ENCODE data around the gene APCDD1.

APCDD1 gene

GRCh38 chr18:10453806-10454680, at the start of gene APCDD1:
Gene APCDD1, plus strand, starts transcription at chr18:10454635. Its CDS starts 347 bp downstream, at chr18:10454982.
- DNase-seq, result no peak

DNA sequence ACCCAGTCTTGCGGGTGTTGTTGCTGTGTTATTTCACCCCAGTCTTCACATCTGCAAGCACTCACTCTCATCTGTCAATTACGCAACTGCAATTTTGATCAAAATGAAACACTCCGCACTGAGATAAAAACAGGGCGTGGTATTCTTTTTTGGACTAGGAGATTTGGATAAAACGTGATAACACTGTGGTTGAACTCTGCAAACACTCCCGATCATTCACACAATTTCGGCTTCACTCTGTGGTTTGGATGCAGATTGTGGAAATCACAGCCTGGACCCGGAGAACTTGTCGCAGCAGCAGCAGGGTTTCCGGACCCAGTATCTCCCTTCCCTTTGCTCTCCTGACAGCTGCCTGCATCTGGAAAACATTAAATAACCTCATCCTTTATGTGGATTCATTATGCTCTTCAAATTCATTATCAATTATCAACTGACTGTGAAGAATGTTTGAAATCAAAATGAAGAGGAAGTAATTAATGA, 49.4 kb upstream of the APCDD1 start:
- no peak for DNase-seq

DNA sequence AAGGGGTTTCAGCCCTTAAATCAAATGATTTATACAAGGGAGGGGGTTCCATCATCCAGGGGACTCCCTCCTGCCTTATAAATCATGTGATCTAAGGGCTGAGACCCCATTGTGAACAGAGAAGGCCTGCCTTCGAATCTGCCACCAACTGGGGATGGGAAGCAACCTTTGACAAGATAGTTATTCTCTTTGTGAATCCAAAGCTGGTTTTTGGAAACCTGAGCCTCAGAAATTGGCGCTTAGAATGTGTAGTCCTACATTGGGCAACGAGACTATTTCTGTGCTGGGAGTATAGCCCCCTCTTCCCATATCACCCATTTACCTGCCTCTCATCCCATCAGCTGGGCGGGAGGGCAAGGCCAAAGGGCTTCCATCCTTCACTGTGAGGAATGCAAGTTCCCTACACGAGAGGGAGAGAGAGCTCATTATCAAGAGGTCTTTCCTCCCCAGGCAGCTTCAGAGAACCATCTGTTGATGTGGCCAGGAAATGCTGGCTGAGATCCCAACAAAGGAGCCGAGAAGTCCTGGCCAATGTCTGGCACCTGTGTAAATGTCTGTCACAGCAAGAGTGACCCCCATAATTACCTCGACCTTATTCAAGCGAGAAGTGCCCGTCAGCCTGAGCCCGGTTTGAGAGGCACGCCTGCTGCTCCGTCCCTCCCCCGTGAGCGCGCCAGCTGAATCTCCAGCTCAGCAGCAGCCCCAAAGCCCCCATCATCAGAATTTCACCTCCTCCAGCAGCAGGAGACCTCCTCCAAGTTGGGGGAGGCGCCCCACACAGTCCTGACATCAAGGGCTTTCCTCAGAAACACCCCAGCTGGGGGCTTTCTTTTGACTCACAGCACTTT, 48.4 kb upstream of the APCDD1 start:
- DNase-seq, result no peak

- no peak for DNase-seq
These were observed 46.3 kb upstream of the APCDD1 start for GRCh38 chr18:10408131-10408530.

DNA sequence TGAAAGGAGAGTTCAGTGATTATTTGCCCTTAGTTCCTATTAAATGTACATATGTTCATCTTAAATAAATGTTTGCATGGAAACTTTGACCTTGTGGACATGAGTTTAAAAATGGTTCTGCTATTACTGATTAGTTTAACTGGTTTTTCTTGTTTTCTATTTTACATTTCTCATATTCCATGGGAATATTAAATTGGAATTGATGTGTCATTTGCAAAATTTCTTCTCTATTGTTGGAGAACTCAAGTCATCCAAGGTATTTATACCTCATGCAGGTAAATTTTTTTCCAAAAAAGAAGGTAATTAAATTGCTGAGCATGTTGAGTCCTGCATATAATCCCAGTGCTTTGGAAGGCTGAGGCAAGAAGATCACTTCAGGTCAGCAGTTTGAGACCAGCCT, 45.4 kb upstream of the APCDD1 start:
- no peak for DNase-seq

DNA sequence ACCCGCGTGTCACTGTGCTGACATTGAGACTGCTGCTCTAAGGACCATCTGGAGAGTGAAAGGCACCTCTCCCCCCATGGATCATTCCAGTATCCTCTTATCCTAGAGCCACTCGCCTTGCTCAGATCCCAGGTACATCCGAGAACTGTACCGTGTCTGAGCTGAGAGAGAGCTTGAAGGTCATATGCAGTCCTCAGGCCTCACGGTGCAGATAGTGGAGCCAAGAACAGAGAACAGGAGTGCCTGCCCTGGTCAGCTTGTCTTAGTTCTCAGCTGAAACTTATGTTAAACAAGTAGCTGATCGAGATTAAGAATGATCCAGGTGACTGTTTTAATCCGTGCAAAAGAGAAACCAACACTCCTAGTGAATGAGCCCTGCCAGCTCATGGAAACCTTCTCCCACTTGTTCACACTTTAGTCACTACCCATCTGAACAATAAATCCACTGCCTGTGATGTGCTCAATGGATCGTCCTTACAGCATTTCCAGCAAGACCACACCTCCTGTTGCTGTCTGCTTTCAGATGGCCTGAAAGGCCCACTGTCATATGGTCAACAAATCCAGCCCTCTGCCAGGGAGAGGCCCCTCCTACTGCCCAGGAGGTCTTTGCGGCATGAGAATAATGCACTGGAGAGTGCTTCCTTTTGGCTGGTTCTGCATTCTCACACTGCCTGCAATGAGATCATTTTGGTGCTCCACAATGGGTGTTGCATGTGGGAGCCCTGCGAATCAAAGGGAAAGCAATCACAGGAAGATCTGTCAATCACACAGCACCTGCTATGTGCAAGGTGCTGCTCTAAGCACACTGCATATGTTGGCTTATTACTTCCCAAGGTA, 43.7 kb upstream of the APCDD1 start:
- DNase-seq, result no peak

GRCh38 chr18:10412933-10413332, 41.5 kb upstream of the APCDD1 start:
- no peak for DNase-seq

DNA sequence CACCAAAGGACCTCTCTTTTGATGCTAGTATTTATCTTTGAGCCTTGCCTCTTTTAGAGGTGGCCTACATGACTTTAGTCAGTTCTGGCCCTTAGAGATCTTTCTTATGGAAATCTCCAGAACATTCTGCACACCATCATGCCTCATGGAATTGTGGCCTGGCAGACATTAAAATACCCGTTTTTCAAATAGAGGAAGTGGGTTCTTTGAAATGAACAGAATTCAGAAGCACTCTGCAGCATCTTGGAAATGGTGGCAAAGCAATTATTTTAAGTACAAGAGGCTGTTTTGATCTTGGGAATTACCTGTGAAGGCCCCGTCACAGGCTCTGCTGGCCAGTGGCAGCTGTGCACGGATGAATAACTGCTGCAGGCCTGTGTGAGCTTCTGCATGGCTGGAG, 40.7 kb upstream of the APCDD1 start:
- no peak for DNase-seq

- no peak for DNase-seq
These were observed 40.1 kb upstream of the APCDD1 start for GRCh38 chr18:10414293-10414842.

GRCh38 chr18:10416065-10416464, 38.4 kb upstream of the APCDD1 start:
- DNase-seq, result no peak

DNA sequence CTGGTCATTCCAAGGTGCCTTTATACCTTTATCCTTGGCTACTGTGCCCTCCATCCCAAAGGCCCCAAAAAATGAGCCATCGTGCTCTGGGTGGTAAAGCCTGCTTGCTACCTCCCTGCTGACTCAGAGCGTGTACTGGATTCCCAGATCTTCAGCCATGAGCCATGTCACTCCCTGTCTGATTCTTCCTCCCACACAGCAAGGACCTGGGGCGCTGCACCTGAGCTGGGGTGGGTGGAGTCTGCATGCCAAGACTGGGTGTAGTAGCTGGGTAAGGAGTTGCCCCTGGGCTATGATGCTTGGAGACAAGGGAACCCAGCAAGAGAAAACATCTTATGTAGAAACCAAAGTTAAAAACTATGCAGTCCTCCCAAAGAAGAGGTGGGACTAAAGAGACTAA, 37.2 kb upstream of the APCDD1 start:
- no peak for DNase-seq

DNA sequence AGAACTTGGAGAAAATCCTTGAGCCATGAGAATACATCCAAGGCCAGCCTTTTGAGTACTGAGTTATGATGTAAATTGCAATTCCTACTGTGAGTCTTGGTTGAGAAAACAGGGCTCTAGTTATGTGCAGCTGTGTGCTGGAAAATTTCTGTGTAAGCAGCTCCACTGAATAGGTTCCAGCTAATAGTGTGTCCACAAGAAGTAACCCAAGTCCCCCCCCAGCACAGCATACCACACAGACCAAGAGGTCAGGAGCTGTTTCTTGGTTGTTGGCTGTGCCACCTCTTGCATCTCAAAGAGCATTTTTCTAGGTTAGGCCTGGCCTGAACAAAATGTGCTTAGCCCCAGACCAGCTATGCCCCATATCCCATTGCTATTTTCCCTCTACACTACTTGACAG, 36.8 kb upstream of the APCDD1 start:
- no peak for DNase-seq

DNA sequence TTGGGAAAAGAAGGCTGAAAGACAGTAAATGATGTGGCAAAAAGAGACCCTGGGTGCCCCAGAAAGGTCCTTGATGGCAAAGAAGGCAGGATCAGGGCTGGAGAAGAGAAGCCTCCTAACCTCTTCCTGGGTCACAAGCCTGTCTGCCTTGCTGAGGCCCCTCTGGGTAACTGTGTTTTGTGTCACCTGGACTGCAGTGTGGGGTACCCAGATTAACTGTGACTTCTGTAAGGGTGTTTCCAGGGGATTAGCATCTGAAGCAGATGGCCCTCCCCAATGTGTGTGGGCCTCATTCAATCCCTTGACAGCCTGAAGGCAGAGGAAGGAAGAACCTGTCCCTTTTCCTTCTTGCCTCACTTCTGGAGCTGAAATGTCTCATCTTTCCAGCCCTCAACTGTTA, 35.6 kb upstream of the APCDD1 start:
- no peak for DNase-seq

- DNase-seq, result no peak
These were observed 34.9 kb upstream of the APCDD1 start for GRCh38 chr18:10419420-10420103.

GRCh38 chr18:10420561-10421352, 33.7 kb upstream of the APCDD1 start:
- DNase-seq, result no peak

GRCh38 chr18:10421859-10422258, 32.6 kb upstream of the APCDD1 start:
- DNase-seq, result no peak

GRCh38 chr18:10422731-10423130, 31.7 kb upstream of the APCDD1 start:
- no peak for DNase-seq

GRCh38 chr18:10424585-10425307, 29.7 kb upstream of the APCDD1 start:
- no peak for DNase-seq

GRCh38 chr18:10430677-10431076, 23.8 kb upstream of the APCDD1 start:
- no peak for DNase-seq

- no peak for DNase-seq
These were observed 22.8 kb upstream of the APCDD1 start for GRCh38 chr18:10431680-10432079.

Data from activated T-cell treated with anti-CD3 and anti-CD28 coated beads for 4 hours (primary cell).